NCI-H510A (cell line): ENCODE results near the gene SEC24D.

Experiments
- DNase-seq: peaks from one replicate; lab custom pipeline; 2025; lab: John Stamatoyannopoulos, UW

The SEC24D gene

GRCh38 chr4:118751629-118752323, 84.2 kb downstream of the SEC24D start:
- no peak for DNase-seq

DNA sequence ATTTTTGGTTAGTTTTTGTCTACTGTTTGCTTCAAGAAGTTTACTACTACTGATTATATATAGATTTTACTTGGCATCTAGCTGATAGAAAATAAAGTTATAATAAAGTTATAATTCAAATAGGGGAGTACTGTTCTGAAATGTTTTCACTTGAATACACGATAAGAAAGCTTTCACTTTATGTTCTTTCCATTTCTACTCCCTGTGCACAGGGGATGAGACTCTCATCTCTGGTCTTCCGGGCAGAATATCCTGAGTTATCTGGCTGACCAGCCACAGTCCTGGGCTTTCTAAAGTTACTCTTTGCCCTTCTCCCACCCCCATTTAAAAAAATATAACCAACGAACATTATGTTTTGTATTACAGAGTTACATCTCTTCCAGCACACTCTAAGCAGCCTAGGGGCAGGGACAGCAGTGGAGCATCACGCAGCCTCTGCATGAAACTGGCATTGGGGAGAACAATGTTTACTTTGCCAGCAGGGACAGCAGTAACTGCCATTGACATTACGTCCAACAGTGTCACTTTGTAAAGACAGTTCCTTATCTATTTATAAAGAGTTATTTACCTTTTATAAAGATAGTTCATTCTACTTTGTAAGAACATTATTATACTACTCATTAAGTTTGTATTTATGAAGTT, 86.5 kb downstream of the SEC24D start:
- DNase-seq: no peak

- no peak for DNase-seq
Observed at GRCh38 chr4:118746251-118746919, 89.5 kb downstream of the SEC24D start.

- no peak for DNase-seq
Observed at GRCh38 chr4:118745357-118745756, 90.6 kb downstream of the SEC24D start.

- DNase-seq: no peak
Observed at GRCh38 chr4:118743867-118744266, 92.1 kb downstream of the SEC24D start.

DNA sequence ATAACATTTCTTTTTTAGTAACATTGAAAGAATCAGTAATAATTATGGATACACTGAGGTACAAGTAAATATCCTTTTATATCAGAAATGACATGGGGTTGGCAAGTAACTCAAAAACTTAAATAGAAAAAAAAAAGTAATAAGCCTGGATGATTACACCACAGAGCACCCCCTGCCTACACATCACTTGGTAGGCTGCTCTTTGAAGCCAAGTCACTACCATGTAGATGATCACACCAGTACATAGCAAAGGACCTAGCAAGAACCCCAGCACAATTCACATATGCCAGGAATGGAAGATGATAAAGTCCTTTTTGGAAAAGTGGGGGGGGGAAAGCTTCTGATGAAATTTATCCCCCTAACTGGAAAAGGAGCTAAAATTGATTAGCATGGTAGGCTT, 93.9 kb downstream of the SEC24D start:
- no peak for DNase-seq

DNA sequence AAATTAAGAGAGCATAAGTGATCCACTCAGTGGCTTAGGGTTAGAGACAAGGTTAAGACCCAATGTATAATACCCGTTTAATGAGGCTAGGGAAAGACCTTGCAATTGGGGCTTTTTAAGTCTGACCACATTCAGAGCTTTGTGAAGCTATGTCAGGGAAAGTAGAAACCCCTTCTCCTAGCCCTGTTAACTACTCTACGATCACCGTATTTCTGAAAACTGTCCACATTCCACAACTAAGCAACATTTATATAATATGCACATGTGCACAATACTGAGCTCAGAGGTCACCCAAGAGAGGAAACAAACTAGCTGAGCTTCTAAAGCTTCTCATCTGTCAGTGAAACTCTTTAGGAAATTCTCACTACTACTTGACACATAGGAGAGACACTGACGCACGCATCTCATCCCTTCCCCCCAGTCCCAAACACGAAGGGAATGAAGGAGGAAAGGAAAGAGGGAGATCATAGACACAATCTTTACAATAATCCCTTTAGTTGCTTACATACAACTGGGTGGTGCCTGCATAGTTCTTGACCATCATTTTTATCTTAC, 94.5 kb downstream of the SEC24D start:
- no peak for DNase-seq

- DNase-seq: no peak
Observed at GRCh38 chr4:118740869-118741268, 95.1 kb downstream of the SEC24D start.

GRCh38 chr4:118739022-118739713, 96.8 kb downstream of the SEC24D start:
- no peak for DNase-seq

DNA sequence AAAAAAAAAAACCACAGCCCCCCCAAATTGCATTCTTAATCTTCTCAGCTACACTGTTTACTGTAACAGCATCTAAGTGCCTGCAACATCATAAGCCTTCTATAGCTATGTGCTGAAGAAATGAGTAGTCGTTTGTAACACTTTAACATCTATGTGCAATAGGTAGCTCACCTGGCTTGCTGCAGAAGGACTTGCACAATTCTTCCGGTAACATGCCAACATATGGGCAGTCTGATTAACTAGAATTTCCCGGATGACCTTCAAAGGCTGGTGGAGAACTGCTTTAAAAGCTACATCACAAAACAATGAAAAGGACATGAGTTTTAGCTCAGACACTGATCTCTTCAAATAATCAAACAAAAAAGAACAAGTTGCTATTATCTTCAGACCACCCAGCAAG, 97.8 kb downstream of the SEC24D start:
- DNase-seq: no peak

GRCh38 chr4:118736900-118737299, 99.0 kb downstream of the SEC24D start:
- no peak for DNase-seq

GRCh38 chr4:118734491-118735205, 101.3 kb downstream of the SEC24D start:
- no peak for DNase-seq

DNA sequence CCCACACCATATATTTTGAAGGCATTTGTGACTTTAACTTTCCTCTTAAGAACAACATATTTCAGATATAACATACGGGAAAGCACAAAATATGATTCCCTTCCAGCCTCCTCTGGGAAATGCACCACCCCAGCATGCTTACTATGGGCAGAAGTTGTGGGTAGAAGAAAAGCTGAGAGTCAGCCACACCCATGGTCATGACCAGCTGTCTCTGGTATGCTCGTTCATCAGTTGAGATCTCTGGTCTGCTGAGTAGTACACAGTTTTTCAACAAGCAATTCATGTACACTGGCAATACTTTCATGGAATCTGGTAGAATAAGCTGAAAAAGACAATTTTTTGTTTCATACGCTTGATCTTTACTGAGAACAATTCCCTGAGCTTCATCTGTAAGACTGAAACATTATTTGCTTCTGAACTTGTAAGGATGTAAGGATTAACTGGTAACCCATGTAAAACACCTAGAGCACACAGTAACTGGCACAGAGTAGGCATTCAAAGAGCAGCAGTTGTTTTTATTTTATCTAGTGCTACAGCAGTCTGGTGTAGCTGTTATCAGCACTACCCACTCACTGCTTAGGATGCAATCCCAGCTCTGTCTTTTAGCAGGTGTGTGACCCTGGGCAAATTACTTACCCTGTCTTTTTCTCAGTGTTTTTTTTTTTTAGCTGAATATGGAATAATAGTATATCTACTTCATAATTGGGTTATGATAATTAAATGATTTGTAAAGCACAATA, 103.2 kb downstream of the SEC24D start:
- DNase-seq: no peak

- no peak for DNase-seq
Observed at GRCh38 chr4:118730683-118731082, 105.2 kb downstream of the SEC24D start.

DNA sequence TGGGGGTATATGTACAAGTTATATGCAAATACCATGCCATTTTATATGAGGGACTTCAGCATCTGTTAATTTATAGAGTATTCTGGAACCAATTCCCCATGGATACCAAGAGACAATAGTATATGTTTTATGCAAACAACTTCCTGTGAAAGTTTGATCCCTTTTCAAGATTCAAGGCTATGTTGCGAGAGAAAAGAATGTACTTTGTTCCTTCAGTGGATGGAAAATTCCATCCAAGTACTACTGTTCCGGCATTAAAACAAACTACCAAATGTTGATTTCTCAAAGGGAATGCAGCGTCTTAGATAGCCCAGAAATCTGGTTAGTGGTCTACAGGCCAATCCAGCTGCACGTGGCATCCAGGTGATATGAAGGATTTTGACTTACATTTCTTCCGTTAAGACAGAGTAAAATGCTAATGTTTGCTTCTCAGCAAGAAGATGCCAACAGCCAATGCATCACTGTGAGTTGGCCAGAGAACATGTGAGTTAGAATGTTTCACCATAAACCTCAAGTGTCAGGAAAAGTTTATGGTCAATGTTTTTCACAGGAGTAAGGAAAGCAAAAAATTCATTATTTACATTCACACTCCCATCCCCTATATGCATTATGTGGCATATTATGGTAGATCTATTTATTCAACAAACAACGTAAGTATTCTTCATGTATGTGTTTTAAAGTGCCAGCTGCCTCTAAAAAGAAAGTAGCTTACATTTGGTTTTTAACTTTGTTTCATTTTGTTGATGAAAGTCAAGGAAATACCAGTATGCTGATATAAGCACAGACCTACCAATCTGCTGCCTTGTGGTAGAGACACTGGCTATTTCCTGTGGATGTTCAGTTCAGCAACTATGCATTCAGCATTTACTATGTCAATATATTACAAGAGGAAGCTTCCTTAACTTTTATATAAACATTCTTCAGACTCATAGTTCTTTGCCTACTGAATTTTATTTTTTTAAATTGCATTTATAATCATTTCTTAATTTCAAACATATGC, 106.3 kb downstream of the SEC24D start:
- no peak for DNase-seq

GRCh38 chr4:118727360-118727759, 108.6 kb downstream of the SEC24D start:
- no peak for DNase-seq

DNA sequence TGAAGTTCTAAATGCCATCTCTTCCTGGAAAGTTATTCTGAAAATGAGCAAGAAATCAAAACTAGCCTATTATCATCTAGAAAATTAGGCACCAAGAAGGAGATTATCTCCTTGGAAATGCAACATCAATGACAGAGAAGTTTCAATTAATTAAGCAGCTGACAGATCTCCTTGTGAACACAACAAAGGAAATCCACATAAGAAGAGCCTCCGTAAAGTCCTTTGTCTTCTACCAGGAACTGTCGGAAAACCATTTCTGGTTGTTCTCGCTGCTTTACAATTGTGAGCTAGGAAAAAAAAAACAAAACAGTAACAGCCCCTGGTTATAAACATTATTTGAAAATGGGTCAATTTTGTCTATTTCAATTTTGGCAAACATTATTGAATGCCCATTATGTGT, 112.6 kb downstream of the SEC24D start:
- no peak for DNase-seq

DNA sequence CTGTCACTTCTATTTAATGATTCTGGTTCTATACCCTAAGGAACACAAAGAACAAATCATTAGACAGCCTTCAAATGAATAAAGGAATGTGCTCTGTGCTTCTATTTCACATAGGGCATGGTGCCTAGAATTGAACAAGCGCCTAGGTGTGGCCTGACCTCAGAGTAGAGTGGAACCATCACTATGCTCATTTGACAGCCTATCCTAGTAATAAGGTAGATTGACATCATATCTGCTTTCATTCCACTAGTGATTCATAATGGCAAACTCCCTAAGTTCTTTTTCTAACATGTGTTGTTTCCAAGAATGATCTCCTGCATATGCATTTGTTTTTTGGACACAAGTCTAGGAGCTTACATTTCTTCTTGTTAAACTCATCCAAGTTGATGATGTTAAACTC, 114.2 kb downstream of the SEC24D start:
- no peak for DNase-seq

DNA sequence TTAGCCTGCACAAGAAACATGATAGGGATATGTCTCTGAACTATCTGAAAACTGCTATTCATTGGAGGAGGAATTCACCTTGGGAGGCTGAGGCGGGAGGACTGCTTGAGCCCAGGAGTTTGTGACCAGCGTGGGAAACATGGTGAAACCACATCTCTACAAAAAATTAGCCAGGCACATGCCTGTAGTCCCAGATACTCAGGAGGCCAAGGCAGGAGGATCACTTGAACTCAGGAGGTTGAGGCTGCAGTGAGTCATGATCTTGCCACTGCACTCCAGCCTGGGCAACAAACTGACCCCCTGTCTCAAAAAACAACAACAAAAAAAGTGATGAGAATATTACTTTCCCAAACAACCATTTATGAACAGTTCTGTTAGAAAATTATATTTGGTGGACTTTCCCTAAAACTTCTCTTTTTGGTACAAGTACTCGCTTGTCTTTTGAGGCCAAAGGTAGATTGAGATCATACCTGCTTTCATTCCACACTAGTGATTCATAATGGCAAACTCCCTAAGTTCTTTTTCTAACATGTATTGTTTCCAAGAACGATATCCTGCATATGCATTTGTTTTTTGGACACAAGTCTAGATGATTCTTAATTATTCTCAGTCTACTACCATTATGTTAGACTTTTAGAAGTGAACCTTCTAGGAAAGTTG, 117.3 kb downstream of the SEC24D start:
- DNase-seq: no peak
